HepG2 (cell line): ENCODE measurements around the gene STK32C. TPM values are rescaled to one million over a fixed set of nuclear protein-coding genes. Genes with fewer than 3 reads are reported as not detected.

Experiments used
- ATAC-seq: fragments of 200-7000 bp; cut with Tn5 transposase; 3 replicates; pipeline ENCODE4 v1.9.1; 2020; ENCODE audit warnings: mild to moderate bottlenecking, moderate library complexity
- BruUV-seq: library from RNA; stranded (reverse); fragments of 400-500 nt; replicated peaks from 2 replicates; lab custom pipeline; 2021; lab: Mats Ljungman, UMichigan
- CTCF ChIA-PET: fragments of 300-600 bp; formaldehyde crosslinking; extraction: SDS; loops from one replicate; lab custom pipeline; 2021; ENCODE audit warnings: low total read pairs, inconsistent platforms, low intra/inter-chr PET ratio; lab: Yijun Ruan, JAX
- POLR2A ChIA-PET: fragments of 350-600 bp; sonication (Branson Sonifier 250); formaldehyde crosslinking; loops from one replicate; lab custom pipeline; 2020; ENCODE audit warnings: antibody characterized with exemption, inconsistent platforms; lab: Yijun Ruan, JAX
- DNase-seq: peaks from one replicate; pipeline ENCODE4 v3.0.0-alpha.2; 2015; ENCODE audit warnings: low spot score
- FAIRE-seq: peaks from 3 replicates; lab custom pipeline; 2011; peaks lifted over from hg19 to GRCh38; lab: Jason Lieb, UNC
- H2AFZ ChIP-seq: one replicate; pipeline ENCODE4 v1.6.1; 2011; ENCODE audit warnings: low read length, inconsistent platforms
- H3K27ac ChIP-seq: fragments of 300-600 bp; 3 replicates; pipeline ENCODE4 v1.8.0; 2011; ENCODE audit warnings: mixed run types, mild to moderate bottlenecking, mixed read lengths, low read length, inconsistent platforms; ENCODE audit not compliant: insufficient read depth; ENCODE audit errors: extremely low read length
- H3K27me3 ChIP-seq, 2 experiments: fragments of 200-600 bp in 1 of 2; 2 replicates in 1 of 2; 3 replicates in 1 of 2; pipeline versions ENCODE4 v1.6.0 to v1.8.0; 2011; ENCODE audit warnings: low read length in 2 of 2, mild to moderate bottlenecking in 2 of 2, moderate library complexity in 2 of 2, inconsistent platforms in 1 of 2; ENCODE audit not compliant: insufficient read depth in 2 of 2, control insufficient read depth in 1 of 2
- H3K36me3 ChIP-seq, 2 experiments: fragments of 200-600 bp in 1 of 2; replicated peaks in 1 of 2; 2 replicates in 1 of 2; 3 replicates in 1 of 2; pipeline versions ENCODE4 v1.5.1 to v1.8.0; 2011; ENCODE audit warnings: low read length in 2 of 2, inconsistent platforms in 1 of 2; ENCODE audit not compliant: insufficient read depth in 2 of 2, control insufficient read depth in 1 of 2
- H3K4me1 ChIP-seq: 2 replicates; pipeline ENCODE4 v1.5.1; 2012; ENCODE audit warnings: low read length, inconsistent platforms; ENCODE audit not compliant: insufficient read depth
- H3K4me2 ChIP-seq: 2 replicates; pipeline ENCODE4 v1.6.0; 2011; ENCODE audit warnings: low read depth, low read length, inconsistent platforms
- H3K4me3 ChIP-seq, 3 experiments: fragments of 200-600 bp in 1 of 3; sonication (generic), shearing (Covaris generic) in 1 of 3; replicated peaks in 1 of 3; 2 replicates each; pipeline ENCODE4 v1.5.1; 2011 to 2016; ENCODE audit warnings: low read length in 3 of 3, inconsistent platforms in 2 of 3, low read depth in 2 of 3, mild to moderate bottlenecking in 2 of 3, control low read depth in 1 of 3, mixed read lengths in 1 of 3; ENCODE audit not compliant: insufficient read depth in 1 of 3
- H3K79me2 ChIP-seq: one replicate; pipeline ENCODE4 v1.6.1; 2011; ENCODE audit warnings: low read length, inconsistent platforms; ENCODE audit not compliant: insufficient read depth
- H3K9ac ChIP-seq: 2 replicates; pipeline ENCODE4 v1.6.0; 2011; ENCODE audit warnings: mild to moderate bottlenecking, low read depth, low read length, inconsistent platforms; ENCODE audit not compliant: insufficient read depth
- H3K9me3 ChIP-seq: 2 replicates; pipeline ENCODE4 v1.5.1; 2012; ENCODE audit warnings: mild to moderate bottlenecking, low read length
- H4K20me1 ChIP-seq: 2 replicates; pipeline ENCODE4 v1.6.0; 2011; ENCODE audit warnings: inconsistent platforms, mild to moderate bottlenecking, low read length, moderate library complexity; ENCODE audit not compliant: insufficient read depth
- ELF4 ChIP-seq: sonication (generic); formaldehyde crosslinking; IDR thresholded peaks from 2 replicates; pipeline ENCODE4 v1.5.0; 2020; ENCODE audit warnings: missing genetic modification reagents, mild to moderate bottlenecking, moderate library complexity, borderline replicate concordance
- FOXC1 ChIP-seq: sonication (generic); formaldehyde crosslinking; IDR thresholded peaks from 2 replicates; pipeline ENCODE4 v1.8.0; 2022; ENCODE audit warnings: mild to moderate bottlenecking, missing genetic modification reagents, borderline replicate concordance
- NKX3-1 ChIP-seq: sonication (generic); formaldehyde crosslinking; IDR thresholded peaks from 2 replicates; pipeline ENCODE4 v1.5.0; 2020; ENCODE audit warnings: missing genetic modification reagents
- NR2F2 ChIP-seq: IDR thresholded peaks from 2 replicates; pipeline ENCODE4 v1.6.1; 2012; ENCODE audit warnings: low read depth, inconsistent platforms, borderline replicate concordance
- RFX1 ChIP-seq: fragments of 450-650 bp; IDR thresholded peaks from 2 replicates; pipeline ENCODE4 v1.6.1; 2017
- TBL1XR1 ChIP-seq: fragments of 150-350 bp; IDR thresholded peaks from 2 replicates; pipeline ENCODE4 v1.6.1; 2014; ENCODE audit warnings: borderline replicate concordance, low read length; ENCODE audit not compliant: partially characterized antibody
- ZNF44 ChIP-seq: sonication (generic); formaldehyde crosslinking; IDR thresholded peaks from 2 replicates; pipeline ENCODE4 v1.5.1; 2020; ENCODE audit warnings: mild to moderate bottlenecking, missing genetic modification reagents
- WGBS: methylation state at CpG from one replicate; pipeline ENCODE4 v1.1.6; 2017; ENCODE audit warnings: low lambda C conversion rate; 5-methylcytosine and 5-hydroxymethylcytosine counted together
- in situ Hi-C: cut with HindIII; loops from 2 replicates; pipeline ENCODE4 v1.10.0; 2017; ENCODE audit warnings: low pct_unique_long_range_greater_than_20kb; ENCODE audit not compliant: extremely low pct_ligation_motif_present
- intact Hi-C: fragments of 100-400 bp; cut with micrococcal nuclease; formaldehyde crosslinking; loops from one replicate; pipeline ENCODE4 v1.10.0; 2022; ENCODE audit not compliant: unreplicated experiment
- polyA plus RNA-seq, 8 experiments: library from polyadenylated mRNA; depleted of rRNA in 3 of 8; stranded (reverse) in 7 of 8; unstranded in 1 of 8; fragments of >200 nt; fragmentation: Illumina TruSeq in 4 of 8; extraction: Trizol in 4 of 8; gene quantifications; 2 replicates each; pipeline versions ENCODE4 v1.2.1 to v1.2.3, GENCODE V29; 2011 to 2016; ENCODE audit warnings: low read depth in 4 of 8, missing spikeins in 1 of 8, mixed read lengths in 1 of 8; ENCODE audit not compliant: insufficient read depth in 1 of 8
- total RNA-seq, 5 experiments: library from RNA; depleted of rRNA; stranded (reverse); fragments of >200 nt; fragmentation: Illumina TruSeq; extraction: Trizol; gene quantifications; 2 replicates each; pipeline ENCODE4 v1.2.3, GENCODE V29; 2016; ENCODE audit warnings: low read depth in 1 of 5
- TF ChIP-seq, protein P1 (sequence below): sonication (generic); formaldehyde crosslinking; IDR thresholded peaks from 2 replicates; pipeline ENCODE4 v1.5.0; 2020; ENCODE audit warnings: missing genetic modification reagents, mild to moderate bottlenecking, borderline replicate concordance
- TF ChIP-seq, protein P2 (sequence below): sonication (generic); formaldehyde crosslinking; IDR thresholded peaks from 2 replicates; pipeline ENCODE4 v1.4.0; 2020; ENCODE audit warnings: mild to moderate bottlenecking, missing genetic modification reagents, borderline replicate concordance
- TF ChIP-seq, protein P3 (sequence below): sonication (generic); formaldehyde crosslinking; IDR thresholded peaks from 2 replicates; pipeline ENCODE4 v1.4.0; 2020; ENCODE audit warnings: mild to moderate bottlenecking, missing genetic modification reagents, borderline replicate concordance

The STK32C gene
- total and polyA plus RNA-seq, 2 of the 13 experiments (the other 11 are each of a cell fraction or from before 2014, with no cell fraction given), result 10.9 to 19.4 TPM

- Histone ChIP-seq H3K4me3 (no peak overlapping the region), H3K27ac (no peak overlapping the region), H3K9me3 (no peaks in the 10 kb centered on the region), H2AFZ (no peak overlapping the region), H3K36me3 (peaks cover 1 to 3% of the 10 kb centered on the region in 2 experiments; a peak in 1 of 5 replicates), H3K79me2 (peaks cover 32% of the 10 kb centered on the region), H3K9ac (no peak overlapping the region), H3K4me2 (no peak overlapping the region), H3K4me1 (peaks cover 34% of the 10 kb centered on the region), H3K27me3 (no peaks in the 10 kb centered on the region; a peak in 1 of 5 replicates), H4K20me1 (no peaks in the 10 kb centered on the region; the same call in 1 of the 2 replicates)
- CTCF ChIA-PET, result no interaction called here
- FAIRE-seq, result no peak
- 95% methylated on average over 4 of the region's 4 CpGs for WGBS
- no peak for TF ChIP-seq RFX1
- TF ChIP-seq, protein P1, sequence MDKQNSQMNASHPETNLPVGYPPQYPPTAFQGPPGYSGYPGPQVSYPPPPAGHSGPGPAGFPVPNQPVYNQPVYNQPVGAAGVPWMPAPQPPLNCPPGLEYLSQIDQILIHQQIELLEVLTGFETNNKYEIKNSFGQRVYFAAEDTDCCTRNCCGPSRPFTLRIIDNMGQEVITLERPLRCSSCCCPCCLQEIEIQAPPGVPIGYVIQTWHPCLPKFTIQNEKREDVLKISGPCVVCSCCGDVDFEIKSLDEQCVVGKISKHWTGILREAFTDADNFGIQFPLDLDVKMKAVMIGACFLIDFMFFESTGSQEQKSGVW (CRISPR knock-in tag), result no peak
- TF ChIP-seq ELF4 (CRISPR knock-in tag), result no peak
- no peak for ATAC-seq
- no TSS peak for BruUV-seq
- DNase-seq, result no peak
- POLR2A ChIA-PET, result no interaction called here
- intact Hi-C loops (no loop called here), in situ Hi-C loops (no loop called here)
These were observed 19.2 kb upstream of the STK32C start for GRCh38 chr10:132326925-132327324.

GRCh38 chr10:132326344-132326889, 18.7 kb upstream of the STK32C start:
- ChIA-PET POLR2A (no interaction called here), CTCF (no interaction called here)
- H3K9me3 ChIP-seq, result no peaks in the 10 kb centered on the region
- H3K27me3 ChIP-seq, result no peaks in the 10 kb centered on the region; a peak in 1 of 5 replicates
- peaks cover 34% of the 10 kb centered on the region for H3K4me1 ChIP-seq
- H4K20me1 ChIP-seq, result no peaks in the 10 kb centered on the region; the same call in 1 of the 2 replicates
- H2AFZ ChIP-seq, result no peak overlapping the region
- H3K4me3 ChIP-seq, result no peak overlapping the region
- intact Hi-C loops (no loop called here), in situ Hi-C loops (no loop called here)
- DNase-seq (no peak), FAIRE-seq (no peak), ATAC-seq (no peak)
- no peak overlapping the region for H3K27ac ChIP-seq
- H3K79me2 ChIP-seq, result peaks cover 30% of the 10 kb centered on the region
- 98% methylated on average over 11 of the region's 11 CpGs for WGBS
- H3K9ac ChIP-seq, result no peak overlapping the region
- peaks cover 1 to 3% of the 10 kb centered on the region in 2 experiments; a peak in 1 of 5 replicates for H3K36me3 ChIP-seq
- no TSS peak for BruUV-seq
- no peak overlapping the region for H3K4me2 ChIP-seq
- TF ChIP-seq, protein P2, sequence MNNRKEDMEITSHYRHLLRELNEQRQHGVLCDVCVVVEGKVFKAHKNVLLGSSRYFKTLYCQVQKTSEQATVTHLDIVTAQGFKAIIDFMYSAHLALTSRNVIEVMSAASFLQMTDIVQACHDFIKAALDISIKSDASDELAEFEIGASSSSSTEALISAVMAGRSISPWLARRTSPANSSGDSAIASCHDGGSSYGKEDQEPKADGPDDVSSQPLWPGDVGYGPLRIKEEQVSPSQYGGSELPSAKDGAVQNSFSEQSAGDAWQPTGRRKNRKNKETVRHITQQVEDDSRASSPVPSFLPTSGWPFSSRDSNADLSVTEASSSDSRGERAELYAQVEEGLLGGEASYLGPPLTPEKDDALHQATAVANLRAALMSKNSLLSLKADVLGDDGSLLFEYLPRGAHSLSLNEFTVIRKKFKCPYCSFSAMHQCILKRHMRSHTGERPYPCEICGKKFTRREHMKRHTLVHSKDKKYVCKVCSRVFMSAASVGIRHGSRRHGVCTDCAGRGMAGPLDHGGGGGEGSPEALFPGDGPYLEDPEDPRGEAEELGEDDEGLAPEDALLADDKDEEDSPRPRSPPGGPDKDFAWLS (CRISPR knock-in tag), result no peak
- no peak for TF ChIP-seq TBL1XR1
- no peak for TF ChIP-seq FOXC1
- no peak for TF ChIP-seq NKX3-1 (CRISPR knock-in tag)
- TF ChIP-seq, protein P3, sequence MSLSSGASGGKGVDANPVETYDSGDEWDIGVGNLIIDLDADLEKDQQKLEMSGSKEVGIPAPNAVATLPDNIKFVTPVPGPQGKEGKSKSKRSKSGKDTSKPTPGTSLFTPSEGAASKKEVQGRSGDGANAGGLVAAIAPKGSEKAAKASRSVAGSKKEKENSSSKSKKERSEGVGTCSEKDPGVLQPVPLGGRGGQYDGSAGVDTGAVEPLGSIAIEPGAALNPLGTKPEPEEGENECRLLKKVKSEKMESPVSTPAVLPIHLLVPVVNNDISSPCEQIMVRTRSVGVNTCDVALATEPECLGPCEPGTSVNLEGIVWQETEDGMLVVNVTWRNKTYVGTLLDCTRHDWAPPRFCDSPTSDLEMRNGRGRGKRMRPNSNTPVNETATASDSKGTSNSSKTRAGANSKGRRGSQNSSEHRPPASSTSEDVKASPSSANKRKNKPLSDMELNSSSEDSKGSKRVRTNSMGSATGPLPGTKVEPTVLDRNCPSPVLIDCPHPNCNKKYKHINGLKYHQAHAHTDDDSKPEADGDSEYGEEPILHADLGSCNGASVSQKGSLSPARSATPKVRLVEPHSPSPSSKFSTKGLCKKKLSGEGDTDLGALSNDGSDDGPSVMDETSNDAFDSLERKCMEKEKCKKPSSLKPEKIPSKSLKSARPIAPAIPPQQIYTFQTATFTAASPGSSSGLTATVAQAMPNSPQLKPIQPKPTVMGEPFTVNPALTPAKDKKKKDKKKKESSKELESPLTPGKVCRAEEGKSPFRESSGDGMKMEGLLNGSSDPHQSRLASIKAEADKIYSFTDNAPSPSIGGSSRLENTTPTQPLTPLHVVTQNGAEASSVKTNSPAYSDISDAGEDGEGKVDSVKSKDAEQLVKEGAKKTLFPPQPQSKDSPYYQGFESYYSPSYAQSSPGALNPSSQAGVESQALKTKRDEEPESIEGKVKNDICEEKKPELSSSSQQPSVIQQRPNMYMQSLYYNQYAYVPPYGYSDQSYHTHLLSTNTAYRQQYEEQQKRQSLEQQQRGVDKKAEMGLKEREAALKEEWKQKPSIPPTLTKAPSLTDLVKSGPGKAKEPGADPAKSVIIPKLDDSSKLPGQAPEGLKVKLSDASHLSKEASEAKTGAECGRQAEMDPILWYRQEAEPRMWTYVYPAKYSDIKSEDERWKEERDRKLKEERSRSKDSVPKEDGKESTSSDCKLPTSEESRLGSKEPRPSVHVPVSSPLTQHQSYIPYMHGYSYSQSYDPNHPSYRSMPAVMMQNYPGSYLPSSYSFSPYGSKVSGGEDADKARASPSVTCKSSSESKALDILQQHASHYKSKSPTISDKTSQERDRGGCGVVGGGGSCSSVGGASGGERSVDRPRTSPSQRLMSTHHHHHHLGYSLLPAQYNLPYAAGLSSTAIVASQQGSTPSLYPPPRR (CRISPR knock-in tag), result no peak
- no peak for TF ChIP-seq NR2F2
- no peak for TF ChIP-seq ZNF44
